ENCODE data around the gene CBFA2T2.

Gene CBFA2T2

DNA sequence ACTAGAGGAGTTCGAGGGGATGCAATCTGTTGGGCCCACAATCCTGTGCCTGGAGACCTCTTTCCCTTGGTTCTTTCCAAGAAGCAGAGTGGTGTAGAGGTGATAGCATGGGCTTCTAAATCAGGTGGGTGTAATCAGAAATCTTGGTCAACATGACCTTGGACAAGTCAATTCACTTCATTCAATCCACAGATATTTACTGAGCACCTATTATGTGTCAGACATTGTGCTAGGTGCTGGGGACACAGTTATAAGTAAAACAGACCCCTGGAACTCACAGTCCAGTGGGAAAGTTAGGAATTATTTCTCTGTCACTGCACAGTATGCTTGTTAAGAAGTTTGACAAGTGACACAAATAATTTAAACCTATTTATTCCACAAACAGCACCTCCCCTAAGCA is 199.6 kb downstream of the CBFA2T2 start:
- TF ChIP-seq SIN3A (IDR thresholded peaks at IDR 0.05; ENCODE audit: borderline replicate concordance, insufficient read depth, low read length) (no peak), FOXP2 (optimal IDR thresholded peaks at IDR 0.05; ENCODE audit: borderline replicate concordance, extremely low read depth, extremely low read length, insufficient read depth) (no peak), POLR2AphosphoS5 (IDR thresholded peaks at IDR 0.05; ENCODE audit: low read depth, low read length) (no peak), TAF1 (IDR thresholded peaks at IDR 0.05; ENCODE audit: borderline replicate concordance, insufficient read depth, low read length) (no peak)
- TF ChIP-seq, protein P1, sequence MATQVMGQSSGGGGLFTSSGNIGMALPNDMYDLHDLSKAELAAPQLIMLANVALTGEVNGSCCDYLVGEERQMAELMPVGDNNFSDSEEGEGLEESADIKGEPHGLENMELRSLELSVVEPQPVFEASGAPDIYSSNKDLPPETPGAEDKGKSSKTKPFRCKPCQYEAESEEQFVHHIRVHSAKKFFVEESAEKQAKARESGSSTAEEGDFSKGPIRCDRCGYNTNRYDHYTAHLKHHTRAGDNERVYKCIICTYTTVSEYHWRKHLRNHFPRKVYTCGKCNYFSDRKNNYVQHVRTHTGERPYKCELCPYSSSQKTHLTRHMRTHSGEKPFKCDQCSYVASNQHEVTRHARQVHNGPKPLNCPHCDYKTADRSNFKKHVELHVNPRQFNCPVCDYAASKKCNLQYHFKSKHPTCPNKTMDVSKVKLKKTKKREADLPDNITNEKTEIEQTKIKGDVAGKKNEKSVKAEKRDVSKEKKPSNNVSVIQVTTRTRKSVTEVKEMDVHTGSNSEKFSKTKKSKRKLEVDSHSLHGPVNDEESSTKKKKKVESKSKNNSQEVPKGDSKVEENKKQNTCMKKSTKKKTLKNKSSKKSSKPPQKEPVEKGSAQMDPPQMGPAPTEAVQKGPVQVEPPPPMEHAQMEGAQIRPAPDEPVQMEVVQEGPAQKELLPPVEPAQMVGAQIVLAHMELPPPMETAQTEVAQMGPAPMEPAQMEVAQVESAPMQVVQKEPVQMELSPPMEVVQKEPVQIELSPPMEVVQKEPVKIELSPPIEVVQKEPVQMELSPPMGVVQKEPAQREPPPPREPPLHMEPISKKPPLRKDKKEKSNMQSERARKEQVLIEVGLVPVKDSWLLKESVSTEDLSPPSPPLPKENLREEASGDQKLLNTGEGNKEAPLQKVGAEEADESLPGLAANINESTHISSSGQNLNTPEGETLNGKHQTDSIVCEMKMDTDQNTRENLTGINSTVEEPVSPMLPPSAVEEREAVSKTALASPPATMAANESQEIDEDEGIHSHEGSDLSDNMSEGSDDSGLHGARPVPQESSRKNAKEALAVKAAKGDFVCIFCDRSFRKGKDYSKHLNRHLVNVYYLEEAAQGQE (IDR thresholded peaks at IDR 0.05; ENCODE audit: insufficient read depth in 1 of 2, low read depth in 2 of 2, low read length in 2 of 2) = no peak

DNA sequence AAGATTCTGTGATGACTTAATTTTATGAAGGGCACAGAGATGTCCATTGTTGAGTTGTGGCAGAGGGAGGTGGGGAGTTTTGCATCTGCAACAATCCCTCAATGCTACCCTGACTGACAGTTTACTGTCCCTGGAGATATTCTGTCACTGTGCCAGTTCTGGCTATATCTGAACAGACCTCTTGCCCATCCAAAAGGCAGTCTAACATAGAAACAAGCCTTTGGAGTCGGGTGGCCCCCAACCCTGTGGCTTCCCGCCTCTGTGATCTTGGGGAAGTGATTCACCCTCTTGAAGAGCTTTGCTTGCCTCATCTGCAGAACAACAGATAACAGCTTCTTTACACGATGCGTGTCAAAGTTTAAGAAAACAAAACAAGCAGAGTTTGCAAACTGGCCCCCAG is 200.1 kb downstream of the CBFA2T2 start:
- TF ChIP-seq SIN3A (IDR thresholded peaks at IDR 0.05; ENCODE audit: borderline replicate concordance, insufficient read depth, low read length) (no peak), POLR2AphosphoS5 (IDR thresholded peaks at IDR 0.05; ENCODE audit: low read depth, low read length) (no peak), FOXP2 (optimal IDR thresholded peaks at IDR 0.05; ENCODE audit: borderline replicate concordance, extremely low read depth, extremely low read length, insufficient read depth) (no peak), TAF1 (IDR thresholded peaks at IDR 0.05; ENCODE audit: borderline replicate concordance, insufficient read depth, low read length) (no peak)
- TF ChIP-seq, protein P1 (IDR thresholded peaks at IDR 0.05; ENCODE audit: insufficient read depth in 1 of 2, low read depth in 2 of 2, low read length in 2 of 2) = no peak

DNA sequence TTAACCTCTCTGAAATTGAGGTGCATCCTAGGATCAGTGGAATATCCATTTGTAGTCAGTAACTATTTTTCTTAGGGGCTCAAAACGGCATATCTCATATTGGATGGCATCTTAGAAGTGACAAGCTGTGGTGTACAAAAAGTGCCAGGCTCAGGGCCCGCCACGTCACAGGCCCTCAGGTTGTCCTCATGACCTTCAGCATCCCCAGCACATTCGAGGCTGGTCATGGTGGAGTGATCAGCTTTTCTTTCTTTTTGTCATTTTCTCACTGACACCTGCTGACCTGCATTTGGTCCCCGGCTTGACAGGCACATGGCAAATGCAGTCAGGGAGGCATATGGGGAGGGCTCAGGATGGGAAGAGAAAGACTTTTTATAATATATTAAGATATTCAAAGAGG is 203.4 kb downstream of the CBFA2T2 start:
- TF ChIP-seq, protein P1 (IDR thresholded peaks at IDR 0.05; ENCODE audit: insufficient read depth in 1 of 2, low read depth in 2 of 2, low read length in 2 of 2) = no peak
- TF ChIP-seq TAF1 (IDR thresholded peaks at IDR 0.05; ENCODE audit: borderline replicate concordance, insufficient read depth, low read length) (no peak), SIN3A (IDR thresholded peaks at IDR 0.05; ENCODE audit: borderline replicate concordance, insufficient read depth, low read length) (no peak), POLR2AphosphoS5 (IDR thresholded peaks at IDR 0.05; ENCODE audit: low read depth, low read length) (no peak), FOXP2 (optimal IDR thresholded peaks at IDR 0.05; ENCODE audit: borderline replicate concordance, extremely low read depth, extremely low read length, insufficient read depth) (no peak)

DNA sequence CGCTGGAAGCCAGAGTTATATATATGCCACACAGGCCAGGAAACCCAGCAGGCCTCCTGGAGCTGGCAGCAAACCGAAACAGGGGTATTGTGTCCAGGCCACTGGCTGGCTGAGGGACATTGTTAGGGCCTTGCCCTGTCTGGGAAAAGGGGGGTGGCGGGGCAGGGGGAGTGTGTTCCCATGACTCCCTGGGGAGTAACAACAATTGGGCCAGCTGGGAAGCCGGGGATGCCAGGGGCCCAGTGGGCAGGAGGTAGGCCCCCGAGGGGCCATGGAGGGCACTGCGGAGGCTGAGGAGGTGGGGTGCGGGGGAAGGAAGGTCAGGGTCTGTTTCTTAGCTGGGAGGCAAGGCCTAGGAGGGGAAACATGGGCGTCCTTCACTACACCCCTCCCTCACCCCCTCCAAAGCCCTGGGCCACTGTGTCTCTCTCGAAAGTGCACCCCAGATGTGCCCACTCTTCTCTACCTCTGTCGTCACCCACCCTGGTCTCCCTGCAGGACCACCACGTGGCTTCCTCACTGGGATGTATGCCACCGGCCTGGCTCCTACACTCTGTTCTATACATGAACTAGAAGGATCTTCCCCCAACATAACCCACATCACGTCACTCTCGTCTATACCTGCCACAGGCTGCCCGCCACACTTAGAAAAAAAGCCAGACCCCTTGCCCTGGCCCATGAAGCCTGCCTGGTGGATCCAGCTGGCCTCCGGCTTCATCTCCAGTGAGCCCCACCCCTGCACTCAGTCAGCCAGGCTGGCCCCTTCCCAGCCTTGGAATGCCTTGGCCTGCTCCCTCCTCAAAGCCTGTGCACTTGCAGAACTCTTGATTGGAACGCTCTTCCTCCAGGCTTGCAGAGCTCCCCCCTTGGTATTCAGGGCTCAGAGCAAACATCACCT is 204.1 kb downstream of the CBFA2T2 start:
- TF ChIP-seq, protein P1 (IDR thresholded peaks at IDR 0.05; ENCODE audit: insufficient read depth in 1 of 2, low read depth in 2 of 2, low read length in 2 of 2) = no peak
- TF ChIP-seq FOXP2 (optimal IDR thresholded peaks at IDR 0.05; ENCODE audit: borderline replicate concordance, extremely low read depth, extremely low read length, insufficient read depth) (no peak), POLR2AphosphoS5 (IDR thresholded peaks at IDR 0.05; ENCODE audit: low read depth, low read length) (no peak), SIN3A (IDR thresholded peaks at IDR 0.05; ENCODE audit: borderline replicate concordance, insufficient read depth, low read length) (no peak), TAF1 (IDR thresholded peaks at IDR 0.05; ENCODE audit: borderline replicate concordance, insufficient read depth, low read length) (no peak)

Data from PFSK-1 (cell line).